ENCODE measurements around the gene CFAP73. TPM values are rescaled to one million over a fixed set of nuclear protein-coding genes. Genes with fewer than 3 reads are reported as not detected.

CFAP73 gene
- total RNA-seq, 1 experiment from 2014 or later = 0.94 TPM

DNA sequence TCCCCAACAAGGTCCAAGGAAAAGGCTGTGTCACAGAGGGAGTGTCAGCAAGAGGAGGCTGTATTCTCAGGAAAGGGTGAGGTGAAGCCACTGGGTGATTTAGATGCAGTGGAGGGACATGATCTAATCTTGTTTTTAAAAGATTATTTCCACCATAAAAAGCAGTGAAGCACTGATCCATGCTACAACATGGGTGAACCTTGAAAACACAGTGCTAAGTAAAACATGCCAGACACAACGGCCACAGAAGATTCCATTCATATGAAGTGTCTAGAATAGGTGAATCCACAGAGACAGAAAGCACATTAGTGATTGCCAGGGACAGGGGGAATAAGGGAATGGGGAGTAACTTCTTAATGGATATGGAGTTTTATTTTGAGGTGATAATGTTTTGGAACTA, 48.8 kb downstream of the CFAP73 start:
- POLR2A ChIA-PET = no interaction called here
- ATAC-seq = no peak
- Mint-ChIP-seq H3K36me3 (peaks cover 4% of the 10 kb centered on the region), H3K27ac (no peak overlapping the region), H3K4me1 (peaks cover 4% of the 10 kb centered on the region; the same call in 1 of the 2 replicates), H3K27me3 (ENCODE audit: low read depth) (no peaks in the 10 kb centered on the region), H3K9me3 (no peaks in the 10 kb centered on the region), H3K4me3 (no peak overlapping the region)
- no peak for TF ChIP-seq NR3C1 (CRISPR knock-in tag; conservative IDR thresholded peaks at IDR 0.05; ENCODE audit: low read depth)
- TF ChIP-seq CREM (CRISPR knock-in tag; IDR thresholded peaks at IDR 0.05) = no peak
- no peak for TF ChIP-seq TCF7 (CRISPR knock-in tag; IDR thresholded peaks at IDR 0.05; ENCODE audit: low read depth)
- TF ChIP-seq ZNF416 (CRISPR knock-in tag; IDR thresholded peaks at IDR 0.05) = no peak
- TF ChIP-seq JAZF1 (CRISPR knock-in tag; IDR thresholded peaks at IDR 0.05) = no peak
- TF ChIP-seq, protein P1, sequence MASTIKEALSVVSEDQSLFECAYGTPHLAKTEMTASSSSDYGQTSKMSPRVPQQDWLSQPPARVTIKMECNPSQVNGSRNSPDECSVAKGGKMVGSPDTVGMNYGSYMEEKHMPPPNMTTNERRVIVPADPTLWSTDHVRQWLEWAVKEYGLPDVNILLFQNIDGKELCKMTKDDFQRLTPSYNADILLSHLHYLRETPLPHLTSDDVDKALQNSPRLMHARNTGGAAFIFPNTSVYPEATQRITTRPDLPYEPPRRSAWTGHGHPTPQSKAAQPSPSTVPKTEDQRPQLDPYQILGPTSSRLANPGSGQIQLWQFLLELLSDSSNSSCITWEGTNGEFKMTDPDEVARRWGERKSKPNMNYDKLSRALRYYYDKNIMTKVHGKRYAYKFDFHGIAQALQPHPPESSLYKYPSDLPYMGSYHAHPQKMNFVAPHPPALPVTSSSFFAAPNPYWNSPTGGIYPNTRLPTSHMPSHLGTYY (CRISPR knock-in tag; IDR thresholded peaks at IDR 0.05) = no peak
- TF ChIP-seq FOXK1 (CRISPR knock-in tag; IDR thresholded peaks at IDR 0.05) = no peak
- TF ChIP-seq IRF2 (CRISPR knock-in tag; IDR thresholded peaks at IDR 0.05; ENCODE audit: borderline replicate concordance, low read depth) = no peak
- no peak for TF ChIP-seq SMAD4 (CRISPR knock-in tag; IDR thresholded peaks at IDR 0.05)
- TF ChIP-seq, protein P2, sequence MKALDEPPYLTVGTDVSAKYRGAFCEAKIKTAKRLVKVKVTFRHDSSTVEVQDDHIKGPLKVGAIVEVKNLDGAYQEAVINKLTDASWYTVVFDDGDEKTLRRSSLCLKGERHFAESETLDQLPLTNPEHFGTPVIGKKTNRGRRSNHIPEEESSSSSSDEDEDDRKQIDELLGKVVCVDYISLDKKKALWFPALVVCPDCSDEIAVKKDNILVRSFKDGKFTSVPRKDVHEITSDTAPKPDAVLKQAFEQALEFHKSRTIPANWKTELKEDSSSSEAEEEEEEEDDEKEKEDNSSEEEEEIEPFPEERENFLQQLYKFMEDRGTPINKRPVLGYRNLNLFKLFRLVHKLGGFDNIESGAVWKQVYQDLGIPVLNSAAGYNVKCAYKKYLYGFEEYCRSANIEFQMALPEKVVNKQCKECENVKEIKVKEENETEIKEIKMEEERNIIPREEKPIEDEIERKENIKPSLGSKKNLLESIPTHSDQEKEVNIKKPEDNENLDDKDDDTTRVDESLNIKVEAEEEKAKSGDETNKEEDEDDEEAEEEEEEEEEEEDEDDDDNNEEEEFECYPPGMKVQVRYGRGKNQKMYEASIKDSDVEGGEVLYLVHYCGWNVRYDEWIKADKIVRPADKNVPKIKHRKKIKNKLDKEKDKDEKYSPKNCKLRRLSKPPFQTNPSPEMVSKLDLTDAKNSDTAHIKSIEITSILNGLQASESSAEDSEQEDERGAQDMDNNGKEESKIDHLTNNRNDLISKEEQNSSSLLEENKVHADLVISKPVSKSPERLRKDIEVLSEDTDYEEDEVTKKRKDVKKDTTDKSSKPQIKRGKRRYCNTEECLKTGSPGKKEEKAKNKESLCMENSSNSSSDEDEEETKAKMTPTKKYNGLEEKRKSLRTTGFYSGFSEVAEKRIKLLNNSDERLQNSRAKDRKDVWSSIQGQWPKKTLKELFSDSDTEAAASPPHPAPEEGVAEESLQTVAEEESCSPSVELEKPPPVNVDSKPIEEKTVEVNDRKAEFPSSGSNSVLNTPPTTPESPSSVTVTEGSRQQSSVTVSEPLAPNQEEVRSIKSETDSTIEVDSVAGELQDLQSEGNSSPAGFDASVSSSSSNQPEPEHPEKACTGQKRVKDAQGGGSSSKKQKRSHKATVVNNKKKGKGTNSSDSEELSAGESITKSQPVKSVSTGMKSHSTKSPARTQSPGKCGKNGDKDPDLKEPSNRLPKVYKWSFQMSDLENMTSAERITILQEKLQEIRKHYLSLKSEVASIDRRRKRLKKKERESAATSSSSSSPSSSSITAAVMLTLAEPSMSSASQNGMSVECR (CRISPR knock-in tag; IDR thresholded peaks at IDR 0.05; ENCODE audit: borderline replicate concordance) = no peak
- TF ChIP-seq, protein P3, sequence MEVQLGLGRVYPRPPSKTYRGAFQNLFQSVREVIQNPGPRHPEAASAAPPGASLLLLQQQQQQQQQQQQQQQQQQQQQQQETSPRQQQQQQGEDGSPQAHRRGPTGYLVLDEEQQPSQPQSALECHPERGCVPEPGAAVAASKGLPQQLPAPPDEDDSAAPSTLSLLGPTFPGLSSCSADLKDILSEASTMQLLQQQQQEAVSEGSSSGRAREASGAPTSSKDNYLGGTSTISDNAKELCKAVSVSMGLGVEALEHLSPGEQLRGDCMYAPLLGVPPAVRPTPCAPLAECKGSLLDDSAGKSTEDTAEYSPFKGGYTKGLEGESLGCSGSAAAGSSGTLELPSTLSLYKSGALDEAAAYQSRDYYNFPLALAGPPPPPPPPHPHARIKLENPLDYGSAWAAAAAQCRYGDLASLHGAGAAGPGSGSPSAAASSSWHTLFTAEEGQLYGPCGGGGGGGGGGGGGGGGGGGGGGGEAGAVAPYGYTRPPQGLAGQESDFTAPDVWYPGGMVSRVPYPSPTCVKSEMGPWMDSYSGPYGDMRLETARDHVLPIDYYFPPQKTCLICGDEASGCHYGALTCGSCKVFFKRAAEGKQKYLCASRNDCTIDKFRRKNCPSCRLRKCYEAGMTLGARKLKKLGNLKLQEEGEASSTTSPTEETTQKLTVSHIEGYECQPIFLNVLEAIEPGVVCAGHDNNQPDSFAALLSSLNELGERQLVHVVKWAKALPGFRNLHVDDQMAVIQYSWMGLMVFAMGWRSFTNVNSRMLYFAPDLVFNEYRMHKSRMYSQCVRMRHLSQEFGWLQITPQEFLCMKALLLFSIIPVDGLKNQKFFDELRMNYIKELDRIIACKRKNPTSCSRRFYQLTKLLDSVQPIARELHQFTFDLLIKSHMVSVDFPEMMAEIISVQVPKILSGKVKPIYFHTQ (CRISPR knock-in tag; IDR thresholded peaks at IDR 0.05) = no peak
- TF ChIP-seq SOX15 (CRISPR knock-in tag; IDR thresholded peaks at IDR 0.05) = no peak
- TF ChIP-seq, protein P4, sequence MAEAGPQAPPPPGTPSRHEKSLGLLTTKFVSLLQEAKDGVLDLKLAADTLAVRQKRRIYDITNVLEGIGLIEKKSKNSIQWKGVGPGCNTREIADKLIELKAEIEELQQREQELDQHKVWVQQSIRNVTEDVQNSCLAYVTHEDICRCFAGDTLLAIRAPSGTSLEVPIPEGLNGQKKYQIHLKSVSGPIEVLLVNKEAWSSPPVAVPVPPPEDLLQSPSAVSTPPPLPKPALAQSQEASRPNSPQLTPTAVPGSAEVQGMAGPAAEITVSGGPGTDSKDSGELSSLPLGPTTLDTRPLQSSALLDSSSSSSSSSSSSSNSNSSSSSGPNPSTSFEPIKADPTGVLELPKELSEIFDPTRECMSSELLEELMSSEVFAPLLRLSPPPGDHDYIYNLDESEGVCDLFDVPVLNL (CRISPR knock-in tag; IDR thresholded peaks at IDR 0.05; ENCODE audit: borderline replicate concordance, low read depth) = no peak
- no peak for DNase-seq (ENCODE audit: low spot score)
- CTCF ChIA-PET = interaction anchor here (1.4 to 1.5 kb wide), 2 partner anchors 18 to 24 kb away, joined by 3 to 16 read pairs; partner anchors contain the start of gene TPCN1

DNA sequence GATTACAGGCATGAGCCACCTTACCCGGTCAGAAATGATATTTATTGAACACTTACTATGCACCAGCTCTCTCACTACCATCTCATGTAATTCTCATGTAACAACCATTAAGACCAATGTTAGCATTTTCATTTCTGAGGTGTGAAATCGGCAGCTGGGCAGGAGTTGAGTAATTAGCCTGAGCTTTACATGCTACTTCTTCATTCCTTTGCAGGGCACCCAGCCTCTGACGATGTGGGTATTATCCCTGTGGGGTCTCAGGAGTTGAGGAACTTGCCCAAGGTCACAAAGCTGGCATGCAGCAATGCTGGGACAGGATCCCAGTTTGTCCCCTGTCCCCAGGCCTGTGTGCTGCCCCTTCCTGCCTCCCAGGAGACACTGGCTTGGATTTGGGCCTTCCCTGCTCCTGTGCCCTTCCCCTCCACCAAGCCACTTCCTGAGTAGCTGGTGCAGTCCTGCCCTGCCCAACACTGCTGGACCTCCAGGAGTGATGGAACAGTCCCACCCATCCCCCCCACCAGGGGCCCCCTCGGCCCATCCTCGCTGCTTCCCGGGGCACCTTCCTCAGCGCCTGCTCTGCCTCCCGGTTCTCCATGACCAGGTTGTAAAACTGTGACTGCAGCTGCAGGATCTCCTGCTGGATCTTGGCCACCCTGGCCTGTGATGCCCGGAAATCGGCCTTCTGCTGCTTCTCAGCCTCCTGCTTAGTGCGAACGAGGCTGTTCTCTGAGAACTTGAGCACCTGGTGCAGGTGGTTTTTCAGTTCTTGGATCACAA, 50.7 kb downstream of the CFAP73 start:
- Mint-ChIP-seq H3K4me1 (peaks cover 4% of the 10 kb centered on the region; the same call in 1 of the 2 replicates), H3K36me3 (no peaks in the 10 kb centered on the region), H3K27ac (no peak overlapping the region), H3K4me3 (no peak overlapping the region), H3K27me3 (ENCODE audit: low read depth) (no peaks in the 10 kb centered on the region), H3K9me3 (no peaks in the 10 kb centered on the region)
- ChIA-PET CTCF (no interaction called here), POLR2A (no interaction called here)
- DNase-seq (ENCODE audit: low spot score) (no peak), ATAC-seq (no peak)
- TF ChIP-seq KAT7 (CRISPR knock-in tag; IDR thresholded peaks at IDR 0.05; ENCODE audit: borderline replicate concordance) = no peak
- TF ChIP-seq, protein P5, sequence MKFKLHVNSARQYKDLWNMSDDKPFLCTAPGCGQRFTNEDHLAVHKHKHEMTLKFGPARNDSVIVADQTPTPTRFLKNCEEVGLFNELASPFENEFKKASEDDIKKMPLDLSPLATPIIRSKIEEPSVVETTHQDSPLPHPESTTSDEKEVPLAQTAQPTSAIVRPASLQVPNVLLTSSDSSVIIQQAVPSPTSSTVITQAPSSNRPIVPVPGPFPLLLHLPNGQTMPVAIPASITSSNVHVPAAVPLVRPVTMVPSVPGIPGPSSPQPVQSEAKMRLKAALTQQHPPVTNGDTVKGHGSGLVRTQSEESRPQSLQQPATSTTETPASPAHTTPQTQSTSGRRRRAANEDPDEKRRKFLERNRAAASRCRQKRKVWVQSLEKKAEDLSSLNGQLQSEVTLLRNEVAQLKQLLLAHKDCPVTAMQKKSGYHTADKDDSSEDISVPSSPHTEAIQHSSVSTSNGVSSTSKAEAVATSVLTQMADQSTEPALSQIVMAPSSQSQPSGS (CRISPR knock-in tag; IDR thresholded peaks at IDR 0.05; ENCODE audit: borderline replicate concordance, low read depth) = no peak
- no peak for TF ChIP-seq RORB (CRISPR knock-in tag; IDR thresholded peaks at IDR 0.05)
- TF ChIP-seq, protein P6, sequence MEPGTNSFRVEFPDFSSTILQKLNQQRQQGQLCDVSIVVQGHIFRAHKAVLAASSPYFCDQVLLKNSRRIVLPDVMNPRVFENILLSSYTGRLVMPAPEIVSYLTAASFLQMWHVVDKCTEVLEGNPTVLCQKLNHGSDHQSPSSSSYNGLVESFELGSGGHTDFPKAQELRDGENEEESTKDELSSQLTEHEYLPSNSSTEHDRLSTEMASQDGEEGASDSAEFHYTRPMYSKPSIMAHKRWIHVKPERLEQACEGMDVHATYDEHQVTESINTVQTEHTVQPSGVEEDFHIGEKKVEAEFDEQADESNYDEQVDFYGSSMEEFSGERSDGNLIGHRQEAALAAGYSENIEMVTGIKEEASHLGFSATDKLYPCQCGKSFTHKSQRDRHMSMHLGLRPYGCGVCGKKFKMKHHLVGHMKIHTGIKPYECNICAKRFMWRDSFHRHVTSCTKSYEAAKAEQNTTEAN (CRISPR knock-in tag; IDR thresholded peaks at IDR 0.05) = no peak
- no peak for TF ChIP-seq PRRX2 (CRISPR knock-in tag; IDR thresholded peaks at IDR 0.05)
